HEK293T (cell line): ENCODE results near the gene IREB2.

ENCODE experiments used
- CTBP1 ChIP-seq: fragments of 450-650 bp; IDR thresholded peaks from 2 replicates; pipeline ENCODE4 v1.6.1; 2016; ENCODE audit warnings: borderline replicate concordance
- FOXK2 ChIP-seq: fragments of 450-650 bp; IDR thresholded peaks from 2 replicates; pipeline ENCODE4 v1.6.1; 2016; ENCODE audit warnings: mild to moderate bottlenecking
- HDGF ChIP-seq: fragments of 450-650 bp; IDR thresholded peaks from 2 replicates; pipeline ENCODE4 v1.6.1; 2017; ENCODE audit warnings: antibody characterized with exemption, borderline replicate concordance
- NFRKB ChIP-seq: fragments of 450-650 bp; IDR thresholded peaks from 2 replicates; pipeline ENCODE4 v1.6.1; 2016; ENCODE audit warnings: mild to moderate bottlenecking, moderate library complexity
- TARDBP ChIP-seq: fragments of 450-650 bp; IDR thresholded peaks from 2 replicates; pipeline ENCODE4 v1.6.1; 2016
- ZNF384 ChIP-seq: fragments of 450-650 bp; IDR thresholded peaks from 2 replicates; pipeline ENCODE4 v1.6.1; 2016

DNA sequence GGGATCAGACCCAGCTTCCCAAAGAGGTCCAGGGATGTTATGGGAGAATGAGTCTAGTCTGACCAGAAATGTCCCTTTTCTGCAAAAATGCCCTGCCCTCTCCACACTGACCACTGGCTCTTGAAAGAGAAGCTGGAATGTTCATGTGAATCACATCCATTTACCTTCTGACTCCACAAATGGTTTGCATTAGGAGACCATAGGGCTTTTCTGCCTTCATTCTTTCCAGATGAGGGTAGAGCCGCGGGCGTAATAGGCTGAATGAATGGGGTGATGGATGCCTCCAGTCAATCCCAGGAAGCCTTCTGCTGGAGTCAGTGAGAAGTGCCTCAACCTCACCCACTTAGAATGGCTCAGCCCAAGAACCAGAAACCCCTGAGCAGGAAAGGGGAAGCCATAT, 47.2 kb upstream of the IREB2 start:
- TF ChIP-seq CTBP1: no peak
- TF ChIP-seq HDGF: no peak
- TF ChIP-seq FOXK2: no peak
- TF ChIP-seq ZNF384: no peak
- TF ChIP-seq NFRKB: no peak
- no peak for TF ChIP-seq TARDBP
